Liver (tissue), 9 donors: Measurements from ENCODE around the gene C19orf47. TPM values are rescaled to one million over a fixed set of nuclear protein-coding genes. Genes with fewer than 3 reads are reported as not detected.

Source experiments
- DNase-seq: peaks from one replicate; pipeline ENCODE4 v3.0.0-alpha.2; 2017; ENCODE audit warnings: low spot score
- H3K27ac ChIP-seq, 2 donors: one replicate each; pipeline ENCODE4 v1.7.0; 2013; ENCODE audit warnings: inconsistent platforms in 2 of 2, low read length in 2 of 2, control low read depth in 1 of 2, low read depth in 1 of 2, mild to moderate bottlenecking in 1 of 2
- H3K27me3 ChIP-seq, 4 donors: one replicate each; pipeline versions ENCODE4 v1.6.1 to v1.7.0; 2013; ENCODE audit warnings: low read length in 3 of 4, inconsistent platforms in 1 of 4, mild to moderate bottlenecking in 1 of 4, moderate library complexity in 1 of 4; ENCODE audit not compliant: control insufficient read depth in 4 of 4, insufficient read depth in 4 of 4
- H3K36me3 ChIP-seq, 4 donors: one replicate each; pipeline versions ENCODE4 v1.6.1 to v1.7.0; 2013; ENCODE audit warnings: low read length in 3 of 4, mild to moderate bottlenecking in 3 of 4, low read depth in 1 of 4, moderate library complexity in 1 of 4; ENCODE audit not compliant: control insufficient read depth in 4 of 4, insufficient read depth in 3 of 4
- H3K4me1 ChIP-seq, 4 donors: one replicate each; pipeline versions ENCODE4 v1.6.1 to v1.7.0; 2013; ENCODE audit warnings: low read length in 3 of 4, mild to moderate bottlenecking in 3 of 4, moderate library complexity in 1 of 4; ENCODE audit not compliant: control insufficient read depth in 4 of 4, insufficient read depth in 4 of 4
- H3K4me3 ChIP-seq, 3 donors: one replicate each; pipeline versions ENCODE4 v1.6.1 to v1.7.0; 2013; ENCODE audit warnings: low read length in 3 of 3, control low read depth in 1 of 3, low read depth in 1 of 3, mild to moderate bottlenecking in 1 of 3
- H3K9ac ChIP-seq, 2 donors: one replicate each; pipeline ENCODE4 v1.7.0; 2013; ENCODE audit warnings: low read length in 2 of 2, mild to moderate bottlenecking in 2 of 2, moderate library complexity in 2 of 2, control low read depth in 1 of 2, low read depth in 1 of 2
- H3K9me3 ChIP-seq, 4 donors: one replicate each; pipeline versions ENCODE4 v1.6.1 to v1.7.0; 2013; ENCODE audit warnings: low read length in 3 of 4; ENCODE audit not compliant: control insufficient read depth in 4 of 4
- EGR1 ChIP-seq, 2 donors: IDR thresholded peaks; 2 replicates each; pipeline ENCODE4 v1.6.1; 2016 to 2018; ENCODE audit warnings: antibody characterized with exemption in 2 of 2, low read depth in 2 of 2
- FOXA1 ChIP-seq: IDR thresholded peaks from 2 replicates; pipeline ENCODE4 v1.6.1; 2016; ENCODE audit warnings: antibody characterized with exemption
- FOXA2 ChIP-seq: IDR thresholded peaks from 2 replicates; pipeline ENCODE4 v1.6.1; 2016; ENCODE audit warnings: antibody characterized with exemption
- GABPA ChIP-seq, 2 donors: IDR thresholded peaks in 1 of 2; conservative IDR thresholded peaks in 1 of 2; 2 replicates each; pipeline ENCODE4 v1.6.1; 2016; ENCODE audit warnings: antibody characterized with exemption in 2 of 2, mild to moderate bottlenecking in 1 of 2, moderate library complexity in 1 of 2
- HNF4A ChIP-seq, 2 donors: conservative IDR thresholded peaks; 2 replicates each; pipeline ENCODE4 v1.6.1; 2016; ENCODE audit warnings: antibody characterized with exemption in 2 of 2, mild to moderate bottlenecking in 2 of 2
- HNF4G ChIP-seq: IDR thresholded peaks from 2 replicates; pipeline ENCODE4 v1.6.1; 2016; ENCODE audit warnings: antibody characterized with exemption
- JUND ChIP-seq, 2 donors: IDR thresholded peaks; 2 replicates each; pipeline ENCODE4 v1.6.1; 2016; ENCODE audit warnings: antibody characterized with exemption in 2 of 2
- NR2F2 ChIP-seq: IDR thresholded peaks from 2 replicates; pipeline ENCODE4 v1.6.1; 2016; ENCODE audit warnings: antibody characterized with exemption
- RAD21 ChIP-seq, 2 donors: IDR thresholded peaks; 2 replicates each; pipeline ENCODE4 v1.6.1; 2016; ENCODE audit warnings: antibody characterized with exemption in 2 of 2, mild to moderate bottlenecking in 2 of 2
- RXRA ChIP-seq, 2 donors: IDR thresholded peaks; 2 replicates each; pipeline ENCODE4 v1.6.1; 2017 to 2018; ENCODE audit warnings: antibody characterized with exemption in 2 of 2, mild to moderate bottlenecking in 1 of 2
- SP1 ChIP-seq: IDR thresholded peaks from 2 replicates; pipeline ENCODE4 v1.6.1; 2018; ENCODE audit warnings: antibody characterized with exemption, mild to moderate bottlenecking
- TAF1 ChIP-seq: conservative IDR thresholded peaks from 2 replicates; pipeline ENCODE4 v1.6.1; 2016; ENCODE audit warnings: antibody characterized with exemption, mild to moderate bottlenecking
- YY1 ChIP-seq: IDR thresholded peaks from 2 replicates; pipeline ENCODE4 v1.6.1; 2016; ENCODE audit warnings: antibody characterized with exemption, mild to moderate bottlenecking
- WGBS: extraction: QIAGEN DNeasy Blood & Tissue Kit; methylation state at CpG from one replicate; pipeline ENCODE4 v1.1.7; 2013; 5-methylcytosine and 5-hydroxymethylcytosine counted together
- polyA plus RNA-seq, 2 donors: library from polyadenylated mRNA; stranded (reverse) in 1 of 2; unstranded in 1 of 2; fragments of 200-250 nt in 1 of 2; fragments of >200 nt in 1 of 2; fragmentation: Nextera tagmentation in 1 of 2; extraction: Ambion mirVana in 1 of 2; gene quantifications; one replicate each; pipeline versions ENCODE4 v1.2.1 to v1.2.3, GENCODE V29; 2013 to 2015
- total RNA-seq, 2 donors: library from RNA; depleted of rRNA; stranded (reverse); fragments of >200 nt; gene quantifications; one replicate each; pipeline ENCODE4 v1.2.3, GENCODE V29; 2014
- TF ChIP-seq, protein P1 (sequence below): fragments of 150-350 bp; IDR thresholded peaks from 2 replicates; pipeline ENCODE4 v1.5.1; 2017; ENCODE audit warnings: improper control_type of control experiment, low read depth, low read length; ENCODE audit not compliant: missing input control
- TF ChIP-seq, protein P2 (sequence below): IDR thresholded peaks from 2 replicates; pipeline ENCODE4 v1.6.1; 2016; ENCODE audit warnings: antibody characterized with exemption
- TF ChIP-seq, protein P3 (sequence below): IDR thresholded peaks from 2 replicates; pipeline ENCODE4 v1.6.1; 2016; ENCODE audit warnings: antibody characterized with exemption
- TF ChIP-seq, protein P4 (sequence below): IDR thresholded peaks from 2 replicates; pipeline ENCODE4 v1.6.1; 2016; ENCODE audit warnings: antibody characterized with exemption
- TF ChIP-seq, protein P5 (sequence below): IDR thresholded peaks from 2 replicates; pipeline ENCODE4 v1.6.1; 2016; ENCODE audit warnings: antibody characterized with exemption, mild to moderate bottlenecking
- donor health status: healthy.
- donor health status: healthy.
- donor health status: healthy.
- donor health status: healthy.
- donor health status: healthy.

Gene C19orf47
- total and polyA plus RNA-seq, 4 donors, result 3.9 to 6.0 (median 5.0) TPM

DNA sequence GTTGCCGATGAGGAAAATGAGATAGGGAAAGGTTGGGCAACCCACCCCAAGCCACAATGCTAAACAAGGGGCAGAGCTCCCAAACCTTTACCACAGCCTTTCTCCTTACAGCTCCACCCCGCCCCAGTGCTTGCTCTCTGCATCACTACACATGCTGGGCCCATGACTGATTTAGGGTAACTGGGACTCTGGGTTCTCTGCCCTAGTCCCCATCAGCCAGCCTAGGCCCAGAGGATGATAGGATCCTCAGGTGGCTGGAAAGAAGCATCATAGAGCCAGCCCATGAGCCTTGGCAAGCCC, 11.6 kb downstream of the C19orf47 start (continued):
- TF ChIP-seq, protein P1, sequence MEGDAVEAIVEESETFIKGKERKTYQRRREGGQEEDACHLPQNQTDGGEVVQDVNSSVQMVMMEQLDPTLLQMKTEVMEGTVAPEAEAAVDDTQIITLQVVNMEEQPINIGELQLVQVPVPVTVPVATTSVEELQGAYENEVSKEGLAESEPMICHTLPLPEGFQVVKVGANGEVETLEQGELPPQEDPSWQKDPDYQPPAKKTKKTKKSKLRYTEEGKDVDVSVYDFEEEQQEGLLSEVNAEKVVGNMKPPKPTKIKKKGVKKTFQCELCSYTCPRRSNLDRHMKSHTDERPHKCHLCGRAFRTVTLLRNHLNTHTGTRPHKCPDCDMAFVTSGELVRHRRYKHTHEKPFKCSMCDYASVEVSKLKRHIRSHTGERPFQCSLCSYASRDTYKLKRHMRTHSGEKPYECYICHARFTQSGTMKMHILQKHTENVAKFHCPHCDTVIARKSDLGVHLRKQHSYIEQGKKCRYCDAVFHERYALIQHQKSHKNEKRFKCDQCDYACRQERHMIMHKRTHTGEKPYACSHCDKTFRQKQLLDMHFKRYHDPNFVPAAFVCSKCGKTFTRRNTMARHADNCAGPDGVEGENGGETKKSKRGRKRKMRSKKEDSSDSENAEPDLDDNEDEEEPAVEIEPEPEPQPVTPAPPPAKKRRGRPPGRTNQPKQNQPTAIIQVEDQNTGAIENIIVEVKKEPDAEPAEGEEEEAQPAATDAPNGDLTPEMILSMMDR, result no peak
- TF ChIP-seq EGR1 (IDR thresholded peaks at IDR 0.05; ENCODE audit: low read depth in 2 of 2) (no peak), JUND (IDR thresholded peaks at IDR 0.05) (no peak), RXRA (IDR thresholded peaks at IDR 0.05) (no peak)
- TF ChIP-seq, protein P2, sequence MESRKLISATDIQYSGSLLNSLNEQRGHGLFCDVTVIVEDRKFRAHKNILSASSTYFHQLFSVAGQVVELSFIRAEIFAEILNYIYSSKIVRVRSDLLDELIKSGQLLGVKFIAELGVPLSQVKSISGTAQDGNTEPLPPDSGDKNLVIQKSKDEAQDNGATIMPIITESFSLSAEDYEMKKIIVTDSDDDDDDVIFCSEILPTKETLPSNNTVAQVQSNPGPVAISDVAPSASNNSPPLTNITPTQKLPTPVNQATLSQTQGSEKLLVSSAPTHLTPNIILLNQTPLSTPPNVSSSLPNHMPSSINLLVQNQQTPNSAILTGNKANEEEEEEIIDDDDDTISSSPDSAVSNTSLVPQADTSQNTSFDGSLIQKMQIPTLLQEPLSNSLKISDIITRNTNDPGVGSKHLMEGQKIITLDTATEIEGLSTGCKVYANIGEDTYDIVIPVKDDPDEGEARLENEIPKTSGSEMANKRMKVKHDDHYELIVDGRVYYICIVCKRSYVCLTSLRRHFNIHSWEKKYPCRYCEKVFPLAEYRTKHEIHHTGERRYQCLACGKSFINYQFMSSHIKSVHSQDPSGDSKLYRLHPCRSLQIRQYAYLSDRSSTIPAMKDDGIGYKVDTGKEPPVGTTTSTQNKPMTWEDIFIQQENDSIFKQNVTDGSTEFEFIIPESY, result no peak

DNA sequence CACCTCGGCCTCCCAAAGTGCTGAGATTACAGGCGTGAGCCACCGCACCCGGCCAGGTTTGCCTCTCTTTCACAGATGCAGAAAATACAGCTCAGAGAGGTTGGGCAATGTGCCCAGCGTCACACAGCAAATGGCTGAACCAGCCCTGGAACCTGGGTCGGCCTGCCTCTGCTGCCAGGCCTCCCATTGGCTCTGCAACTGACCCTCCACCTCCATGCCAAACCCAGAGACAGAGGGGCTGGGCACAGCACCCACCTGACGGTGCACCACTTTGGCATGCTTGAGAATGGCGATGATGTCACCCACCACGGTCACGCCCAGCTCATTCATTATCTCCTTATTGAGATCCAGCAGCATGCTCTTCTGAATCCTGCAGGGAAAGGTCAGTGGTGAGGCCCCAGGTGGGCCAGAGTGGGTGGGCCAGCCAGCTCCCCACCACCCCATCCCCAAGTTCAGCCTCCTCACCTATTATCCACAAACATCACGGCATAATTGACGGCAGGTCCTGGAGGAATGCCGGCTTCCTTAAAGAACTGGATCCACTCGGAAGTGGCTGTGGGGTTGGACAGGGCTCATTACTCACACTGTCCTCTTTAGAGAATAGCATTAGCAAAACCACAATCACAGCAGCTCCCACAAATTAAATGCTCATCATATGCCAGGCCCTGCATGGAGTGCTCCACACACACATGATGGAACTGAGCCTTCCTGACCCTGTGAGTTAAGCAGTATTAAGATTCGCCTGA, 12.2 kb downstream of the C19orf47 start:
- DNase-seq, result no peak
- 97% methylated on average over 15 of the region's 15 CpGs for WGBS
- no peaks in the 10 kb centered on the region for H3K9me3 ChIP-seq
- no peaks in the 10 kb centered on the region for H3K27me3 ChIP-seq
- H3K27ac ChIP-seq, result no peak overlapping the region
- no peak overlapping the region for H3K9ac ChIP-seq
- no peaks in the 10 kb centered on the region for H3K4me1 ChIP-seq
- peaks cover 6 to 40% (median 9%) of the 10 kb centered on the region in 4 donors for H3K36me3 ChIP-seq
- TF ChIP-seq NR2F2 (no peak), EGR1 (IDR thresholded peaks at IDR 0.05; ENCODE audit: low read depth in 2 of 2) (no peak), HNF4A (conservative IDR thresholded peaks at IDR 0.05) (no peak), GABPA (IDR thresholded peaks at IDR 0.05 in 1 of 2, conservative IDR thresholded peaks at IDR 0.05 in 1 of 2) (no peak), HNF4G (no peak), FOXA2 (no peak), YY1 (no peak), FOXA1 (no peak), RXRA (IDR thresholded peaks at IDR 0.05) (no peak), TAF1 (no peak), SP1 (no peak), RAD21 (IDR thresholded peaks at IDR 0.05) (no peak), JUND (IDR thresholded peaks at IDR 0.05) (no peak)
- TF ChIP-seq, protein P2, result no peak
- TF ChIP-seq, protein P3, sequence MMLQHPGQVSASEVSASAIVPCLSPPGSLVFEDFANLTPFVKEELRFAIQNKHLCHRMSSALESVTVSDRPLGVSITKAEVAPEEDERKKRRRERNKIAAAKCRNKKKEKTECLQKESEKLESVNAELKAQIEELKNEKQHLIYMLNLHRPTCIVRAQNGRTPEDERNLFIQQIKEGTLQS, result no peak
- TF ChIP-seq, protein P4, sequence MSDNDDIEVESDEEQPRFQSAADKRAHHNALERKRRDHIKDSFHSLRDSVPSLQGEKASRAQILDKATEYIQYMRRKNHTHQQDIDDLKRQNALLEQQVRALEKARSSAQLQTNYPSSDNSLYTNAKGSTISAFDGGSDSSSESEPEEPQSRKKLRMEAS, result no peak
- TF ChIP-seq, protein P5, sequence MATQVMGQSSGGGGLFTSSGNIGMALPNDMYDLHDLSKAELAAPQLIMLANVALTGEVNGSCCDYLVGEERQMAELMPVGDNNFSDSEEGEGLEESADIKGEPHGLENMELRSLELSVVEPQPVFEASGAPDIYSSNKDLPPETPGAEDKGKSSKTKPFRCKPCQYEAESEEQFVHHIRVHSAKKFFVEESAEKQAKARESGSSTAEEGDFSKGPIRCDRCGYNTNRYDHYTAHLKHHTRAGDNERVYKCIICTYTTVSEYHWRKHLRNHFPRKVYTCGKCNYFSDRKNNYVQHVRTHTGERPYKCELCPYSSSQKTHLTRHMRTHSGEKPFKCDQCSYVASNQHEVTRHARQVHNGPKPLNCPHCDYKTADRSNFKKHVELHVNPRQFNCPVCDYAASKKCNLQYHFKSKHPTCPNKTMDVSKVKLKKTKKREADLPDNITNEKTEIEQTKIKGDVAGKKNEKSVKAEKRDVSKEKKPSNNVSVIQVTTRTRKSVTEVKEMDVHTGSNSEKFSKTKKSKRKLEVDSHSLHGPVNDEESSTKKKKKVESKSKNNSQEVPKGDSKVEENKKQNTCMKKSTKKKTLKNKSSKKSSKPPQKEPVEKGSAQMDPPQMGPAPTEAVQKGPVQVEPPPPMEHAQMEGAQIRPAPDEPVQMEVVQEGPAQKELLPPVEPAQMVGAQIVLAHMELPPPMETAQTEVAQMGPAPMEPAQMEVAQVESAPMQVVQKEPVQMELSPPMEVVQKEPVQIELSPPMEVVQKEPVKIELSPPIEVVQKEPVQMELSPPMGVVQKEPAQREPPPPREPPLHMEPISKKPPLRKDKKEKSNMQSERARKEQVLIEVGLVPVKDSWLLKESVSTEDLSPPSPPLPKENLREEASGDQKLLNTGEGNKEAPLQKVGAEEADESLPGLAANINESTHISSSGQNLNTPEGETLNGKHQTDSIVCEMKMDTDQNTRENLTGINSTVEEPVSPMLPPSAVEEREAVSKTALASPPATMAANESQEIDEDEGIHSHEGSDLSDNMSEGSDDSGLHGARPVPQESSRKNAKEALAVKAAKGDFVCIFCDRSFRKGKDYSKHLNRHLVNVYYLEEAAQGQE, result no peak
- TF ChIP-seq, protein P1, result no peak
- H3K4me3 ChIP-seq, result no peak overlapping the region
